ENCODE results near the gene GOLGA8T.
"Not testable (repeated sequence)": the region's sequence is repeated elsewhere in the genome, so short reads cannot be mapped to it uniquely, and the experiment has no call there.

DNA sequence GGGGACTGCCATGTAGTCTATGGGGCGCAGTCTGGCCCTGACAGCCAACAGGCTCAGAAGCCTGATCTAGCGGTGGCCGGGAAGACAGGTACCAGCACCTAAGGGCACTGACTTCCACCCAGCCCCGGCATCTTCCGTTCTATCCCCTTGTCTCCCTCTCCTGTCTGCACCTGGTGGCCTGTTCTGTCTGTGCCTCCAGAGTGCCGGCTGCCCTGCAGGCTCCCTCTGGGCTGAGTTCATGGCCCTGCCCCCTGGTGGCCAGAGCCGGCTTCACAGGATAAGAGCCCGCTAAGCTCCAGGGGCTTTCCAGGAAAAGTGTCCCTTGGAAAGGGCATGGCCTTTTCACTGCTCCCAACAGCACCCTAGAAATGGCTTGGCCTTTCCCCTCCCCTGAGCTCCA, 37.0 kb upstream of the GOLGA8T start:
- TF ChIP-seq, protein P1, sequence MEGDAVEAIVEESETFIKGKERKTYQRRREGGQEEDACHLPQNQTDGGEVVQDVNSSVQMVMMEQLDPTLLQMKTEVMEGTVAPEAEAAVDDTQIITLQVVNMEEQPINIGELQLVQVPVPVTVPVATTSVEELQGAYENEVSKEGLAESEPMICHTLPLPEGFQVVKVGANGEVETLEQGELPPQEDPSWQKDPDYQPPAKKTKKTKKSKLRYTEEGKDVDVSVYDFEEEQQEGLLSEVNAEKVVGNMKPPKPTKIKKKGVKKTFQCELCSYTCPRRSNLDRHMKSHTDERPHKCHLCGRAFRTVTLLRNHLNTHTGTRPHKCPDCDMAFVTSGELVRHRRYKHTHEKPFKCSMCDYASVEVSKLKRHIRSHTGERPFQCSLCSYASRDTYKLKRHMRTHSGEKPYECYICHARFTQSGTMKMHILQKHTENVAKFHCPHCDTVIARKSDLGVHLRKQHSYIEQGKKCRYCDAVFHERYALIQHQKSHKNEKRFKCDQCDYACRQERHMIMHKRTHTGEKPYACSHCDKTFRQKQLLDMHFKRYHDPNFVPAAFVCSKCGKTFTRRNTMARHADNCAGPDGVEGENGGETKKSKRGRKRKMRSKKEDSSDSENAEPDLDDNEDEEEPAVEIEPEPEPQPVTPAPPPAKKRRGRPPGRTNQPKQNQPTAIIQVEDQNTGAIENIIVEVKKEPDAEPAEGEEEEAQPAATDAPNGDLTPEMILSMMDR (IDR thresholded peaks at IDR 0.05; ENCODE audit: low read length), result not testable (repeated sequence)
- not testable (repeated sequence) for TF ChIP-seq EZH2 (optimal IDR thresholded peaks at IDR 0.05; ENCODE audit: low read depth, low read length)
